Naive B cell (primary cell): ENCODE measurements around the gene STUM. TPM values are rescaled to one million over a fixed set of nuclear protein-coding genes. Genes with fewer than 3 reads are reported as not detected.
A peak's percentile ranks its signal among the peaks of the same experiment; 100 is the strongest.

ENCODE experiments used
- ATAC-seq, 2 donors: fragments of 150-1000 bp; cut with Tn5 transposase; 2 replicates each; pipeline ENCODE4 v1.10.0; 2021; ENCODE audit warnings: low read depth in 2 of 2, mild to moderate bottlenecking in 2 of 2, moderate library complexity in 2 of 2
- DNase-seq: peaks from one replicate; pipeline ENCODE4 v3.0.0; 2022
- H3K27ac Mint-ChIP-seq, 6 donors: one replicate each; pipeline ENCODE4 v1.8.0; 2020 to 2022; ENCODE audit warnings: mild to moderate bottlenecking in 6 of 6, mixed read lengths in 6 of 6, moderate library complexity in 5 of 6, inconsistent platforms in 2 of 6
- H3K27me3 Mint-ChIP-seq, 3 donors: one replicate each; pipeline ENCODE4 v1.8.0; 2021 to 2022; ENCODE audit warnings: mixed read lengths in 3 of 3, mild to moderate bottlenecking in 1 of 3
- H3K36me3 Mint-ChIP-seq, 2 donors: one replicate each; pipeline ENCODE4 v1.8.0; 2020 to 2022; ENCODE audit warnings: mixed read lengths in 2 of 2, inconsistent platforms in 1 of 2, mild to moderate bottlenecking in 1 of 2
- H3K4me1 Mint-ChIP-seq, 3 donors: one replicate each; pipeline ENCODE4 v1.8.0; 2020 to 2022; ENCODE audit warnings: mixed read lengths in 3 of 3, inconsistent platforms in 1 of 3, mild to moderate bottlenecking in 1 of 3, moderate library complexity in 1 of 3
- H3K4me3 Mint-ChIP-seq, 8 donors: one replicate each; pipeline ENCODE4 v1.8.0; 2020 to 2022; ENCODE audit warnings: mild to moderate bottlenecking in 8 of 8, mixed read lengths in 8 of 8, moderate library complexity in 8 of 8, inconsistent platforms in 2 of 8
- H3K9me3 Mint-ChIP-seq, 7 donors: one replicate each; pipeline ENCODE4 v1.8.0; 2020 to 2022; ENCODE audit warnings: mixed read lengths in 7 of 7, mild to moderate bottlenecking in 5 of 7, inconsistent platforms in 2 of 7, moderate library complexity in 1 of 7
- polyA plus RNA-seq, 6 donors: library from polyadenylated mRNA; unstranded; fragments of 300-500 nt; fragmentation: Illumina TruSeq; gene quantifications; one replicate each; pipeline ENCODE4 v1.2.3, GENCODE V29; 2021; ENCODE audit warnings: low read depth in 6 of 6

STUM gene
- polyA plus RNA-seq, 6 donors from 2014 or later = 0.04 TPM; not detected in 5

DNA sequence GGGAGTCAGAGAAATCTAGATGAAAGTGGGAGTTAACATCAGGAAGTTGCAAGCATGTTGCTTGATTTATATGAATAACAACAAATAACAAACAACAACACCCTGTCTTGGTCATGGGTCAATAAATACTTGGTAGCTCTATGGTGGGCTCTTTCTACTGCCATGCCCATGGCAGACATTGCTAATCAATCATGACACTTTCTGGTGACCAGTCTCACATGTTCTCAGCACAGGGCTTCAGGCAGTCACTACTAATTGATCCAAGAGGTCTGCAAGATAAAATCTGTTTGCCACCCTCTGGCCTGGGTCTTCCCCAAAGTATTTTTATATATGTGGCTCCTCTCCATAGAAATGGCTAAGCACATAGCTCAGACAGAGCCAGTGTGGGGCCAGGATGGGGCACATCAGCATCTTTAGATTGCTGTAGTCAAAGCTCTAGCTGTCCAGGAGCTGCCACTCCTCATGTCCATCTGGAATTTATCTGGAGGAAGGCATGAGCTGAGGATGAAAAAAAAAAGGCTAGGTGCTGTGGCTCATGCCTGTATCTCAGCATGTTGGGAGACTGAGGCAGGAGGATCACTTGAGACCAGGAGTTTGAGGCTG, 51.2 kb downstream of the STUM start:
- DNase-seq (no peak), ATAC-seq (no peak)
- H3K4me1 Mint-ChIP-seq = peaks cover 2 to 11% (median 9%) of the 10 kb centered on the region in 3 donors
- no peaks in the 10 kb centered on the region for H3K36me3 Mint-ChIP-seq
- H3K27ac Mint-ChIP-seq = peak overlapping the region in 1 of 6 donors; percentile 33
- H3K27me3 Mint-ChIP-seq = peaks cover 0 to 28% (median 17%) of the 10 kb centered on the region in 3 donors
- H3K4me3 Mint-ChIP-seq = no peak overlapping the region
- peaks cover 0 to 7% (median 2%) of the 10 kb centered on the region in 7 donors for H3K9me3 Mint-ChIP-seq

DNA sequence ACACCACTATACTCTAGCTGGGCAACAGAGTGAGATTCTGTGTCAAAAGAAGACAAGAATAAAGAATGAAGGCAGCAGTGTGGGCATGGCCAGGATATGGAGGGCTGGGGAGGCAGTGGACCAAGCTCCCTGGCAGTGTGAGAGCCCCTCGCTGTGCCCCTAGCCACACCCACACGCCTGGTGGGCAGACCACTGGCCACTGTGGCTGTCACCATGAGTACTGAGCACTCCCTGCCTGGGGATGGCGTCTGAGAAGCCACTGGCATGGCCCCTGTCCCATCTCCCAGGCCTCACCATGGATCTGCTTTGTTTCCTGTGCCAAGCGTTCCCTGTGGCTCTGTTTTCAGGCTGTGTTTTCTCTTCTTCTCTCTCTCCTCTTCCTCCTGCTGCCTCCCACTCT, 51.7 kb downstream of the STUM start:
- Mint-ChIP-seq H3K27me3 (peaks cover 0 to 28% (median 17%) of the 10 kb centered on the region in 3 donors), H3K9me3 (peaks cover 0 to 7% (median 2%) of the 10 kb centered on the region in 7 donors), H3K4me1 (peaks cover 2 to 11% (median 9%) of the 10 kb centered on the region in 3 donors), H3K36me3 (no peaks in the 10 kb centered on the region), H3K4me3 (no peak overlapping the region), H3K27ac (no peak overlapping the region)
- DNase-seq (no peak), ATAC-seq (no peak)

DNA sequence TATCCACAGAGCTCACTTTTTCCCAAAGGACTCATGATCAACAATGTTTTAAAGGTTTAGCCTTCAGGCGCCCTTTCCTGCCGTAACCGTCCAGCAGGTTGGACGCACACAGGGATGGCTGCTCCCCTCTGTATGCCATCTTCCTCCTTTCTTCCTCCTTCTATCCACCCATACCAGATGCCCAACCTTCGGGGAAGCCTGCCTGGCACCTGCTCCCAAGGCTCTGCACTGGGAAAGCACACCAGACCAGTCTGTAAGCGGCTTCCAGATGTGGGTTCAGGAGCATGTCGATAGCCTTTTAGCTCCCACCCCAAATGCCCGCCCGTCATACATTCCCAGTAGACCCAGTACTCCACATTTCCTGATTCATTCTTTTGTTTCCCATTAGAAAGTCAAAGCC, 52.9 kb downstream of the STUM start:
- DNase-seq (no peak), ATAC-seq (no peak)
- Mint-ChIP-seq H3K9me3 (no peaks in the 10 kb centered on the region), H3K4me1 (peaks cover 2 to 11% (median 9%) of the 10 kb centered on the region in 3 donors), H3K36me3 (no peaks in the 10 kb centered on the region), H3K4me3 (no peak overlapping the region), H3K27me3 (peaks cover 0 to 25% (median 17%) of the 10 kb centered on the region in 3 donors), H3K27ac (no peak overlapping the region)

DNA sequence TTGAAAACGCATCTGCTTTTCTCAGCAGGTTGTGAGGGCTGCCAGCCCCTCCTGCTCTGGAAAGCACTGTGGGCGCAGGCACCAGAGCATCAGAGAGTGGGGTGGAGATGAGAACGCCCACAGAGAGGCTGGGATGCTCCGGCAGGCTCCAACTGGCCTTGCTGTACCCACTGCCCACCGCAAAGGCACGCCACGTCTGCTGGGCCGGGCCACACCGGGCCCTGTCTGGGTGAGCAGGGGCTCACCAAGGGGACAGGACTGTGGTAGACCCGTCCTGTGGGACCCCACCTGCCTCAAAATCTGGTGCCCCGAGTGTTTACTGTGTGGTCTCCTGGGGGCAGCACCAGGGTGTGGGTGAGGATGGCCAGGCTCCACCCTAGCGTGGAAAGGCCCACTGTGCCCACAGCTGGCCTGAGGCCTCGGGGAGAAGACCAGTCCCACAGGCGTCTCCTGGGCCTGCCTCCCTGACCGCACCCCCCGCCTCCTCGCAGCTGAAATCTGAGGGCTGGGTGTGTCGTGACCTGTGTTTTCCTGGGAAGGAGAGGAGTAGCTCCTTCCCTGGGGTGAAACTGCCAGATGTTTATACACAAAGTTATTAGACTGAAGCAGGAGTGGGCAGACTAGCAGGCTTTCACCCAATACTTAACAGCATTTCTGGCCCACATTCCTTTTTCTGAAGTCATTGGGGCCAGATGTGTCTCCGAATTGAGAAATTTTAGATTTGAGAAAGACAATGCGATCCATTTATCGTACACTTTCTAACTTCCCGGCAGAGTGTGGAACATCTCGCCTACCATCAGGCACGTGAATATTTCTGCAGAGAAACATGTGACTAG, 53.8 kb downstream of the STUM start:
- H3K9me3 Mint-ChIP-seq = no peaks in the 10 kb centered on the region
- H3K4me3 Mint-ChIP-seq = no peak overlapping the region
- peaks cover 0 to 18% (median 15%) of the 10 kb centered on the region in 3 donors for H3K27me3 Mint-ChIP-seq
- H3K27ac Mint-ChIP-seq = no peak overlapping the region
- H3K4me1 Mint-ChIP-seq = peaks cover 2 to 11% (median 8%) of the 10 kb centered on the region in 3 donors
- ATAC-seq (no peak), DNase-seq (no peak)
- H3K36me3 Mint-ChIP-seq = no peaks in the 10 kb centered on the region

DNA sequence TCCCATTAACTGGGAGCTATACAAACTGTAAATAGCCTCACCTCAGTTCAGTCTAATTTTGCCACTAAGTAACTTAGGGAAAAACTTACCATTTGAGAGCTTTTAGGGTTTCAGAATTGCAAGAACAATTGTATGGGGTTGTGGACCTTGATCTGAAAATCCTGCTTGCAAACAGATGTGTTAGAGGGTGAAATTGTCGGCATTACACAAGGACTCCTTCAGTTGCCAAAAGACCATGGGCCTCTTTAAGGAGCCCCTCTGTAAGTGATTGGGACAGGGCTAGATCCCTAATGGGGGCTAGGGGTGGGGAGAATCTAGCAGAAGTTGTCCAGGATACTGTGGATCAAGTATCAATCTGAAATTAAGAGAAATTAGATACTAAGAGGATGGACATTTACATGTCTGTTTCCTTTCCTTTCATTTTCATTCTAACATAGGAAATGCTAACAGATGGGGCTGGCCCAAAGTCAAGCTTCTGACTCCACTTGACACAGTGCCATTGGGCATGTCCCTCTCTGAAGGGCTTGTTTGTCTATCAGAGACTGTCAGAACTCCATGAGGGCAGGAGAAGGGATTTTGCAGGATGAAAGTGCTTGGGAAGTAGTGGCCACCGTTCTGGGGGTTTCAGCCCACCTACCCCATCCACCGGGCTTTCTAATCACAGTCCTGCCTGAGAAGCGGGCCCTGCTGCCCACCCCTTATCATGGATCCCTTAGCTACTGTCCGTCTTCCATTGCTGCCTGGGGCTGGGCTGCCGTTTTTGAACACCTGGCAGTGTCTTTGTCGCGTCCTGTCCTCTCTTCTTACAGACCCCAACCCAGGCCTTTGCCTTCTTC, 54.7 kb downstream of the STUM start:
- Mint-ChIP-seq H3K27me3 (peaks cover 0 to 14% (median 6%) of the 10 kb centered on the region in 3 donors), H3K9me3 (no peaks in the 10 kb centered on the region), H3K27ac (peak overlapping the region in 2 of 6 donors; percentile 37 to 49), H3K36me3 (no peaks in the 10 kb centered on the region), H3K4me3 (no peak overlapping the region), H3K4me1 (peaks cover 2 to 8% (median 4%) of the 10 kb centered on the region in 3 donors)
- DNase-seq (no peak), ATAC-seq (no peak)

DNA sequence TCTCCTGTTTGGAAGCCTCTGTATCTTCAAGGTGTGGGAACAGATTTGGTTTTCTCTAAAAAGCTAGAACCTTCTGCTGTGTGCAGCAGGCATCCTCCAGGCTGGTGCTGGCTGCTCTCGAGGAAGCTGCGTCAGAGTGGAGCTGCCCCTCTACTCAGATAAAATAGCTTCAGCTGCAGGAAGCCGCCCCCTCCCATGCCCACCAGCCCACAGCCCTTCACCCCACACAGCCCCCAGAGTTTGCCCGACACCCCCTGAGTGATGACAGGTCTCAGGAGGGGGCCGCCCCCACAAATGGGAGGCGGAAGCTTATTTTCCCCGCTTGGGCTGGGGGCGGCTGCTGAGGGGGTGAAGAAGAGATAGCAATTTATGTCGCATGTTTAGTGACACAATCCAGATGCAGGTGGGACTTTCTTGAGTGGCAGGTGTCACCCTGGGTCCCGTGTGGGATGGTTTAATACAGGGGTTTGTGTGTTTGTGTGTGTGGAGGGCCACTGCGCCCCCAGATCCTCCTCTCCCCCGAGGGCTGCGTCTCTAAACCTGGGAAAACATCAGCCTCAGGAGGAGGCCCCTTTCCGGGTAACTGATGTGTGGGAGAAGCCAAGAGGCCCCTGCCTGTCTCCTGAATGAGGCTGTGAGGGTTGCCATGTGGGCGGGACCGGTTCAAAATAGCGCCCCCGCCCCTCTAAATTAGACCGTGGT, 55.4 kb downstream of the STUM start:
- Mint-ChIP-seq H3K27me3 (peaks cover 0 to 13% (median 4%) of the 10 kb centered on the region in 3 donors), H3K36me3 (no peaks in the 10 kb centered on the region), H3K4me1 (peaks cover 2 to 8% (median 5%) of the 10 kb centered on the region in 3 donors), H3K27ac (peak overlapping the region in 2 of 6 donors; percentile 37 to 49), H3K4me3 (no peak overlapping the region), H3K9me3 (no peaks in the 10 kb centered on the region)
- DNase-seq (no peak), ATAC-seq (no peak)

DNA sequence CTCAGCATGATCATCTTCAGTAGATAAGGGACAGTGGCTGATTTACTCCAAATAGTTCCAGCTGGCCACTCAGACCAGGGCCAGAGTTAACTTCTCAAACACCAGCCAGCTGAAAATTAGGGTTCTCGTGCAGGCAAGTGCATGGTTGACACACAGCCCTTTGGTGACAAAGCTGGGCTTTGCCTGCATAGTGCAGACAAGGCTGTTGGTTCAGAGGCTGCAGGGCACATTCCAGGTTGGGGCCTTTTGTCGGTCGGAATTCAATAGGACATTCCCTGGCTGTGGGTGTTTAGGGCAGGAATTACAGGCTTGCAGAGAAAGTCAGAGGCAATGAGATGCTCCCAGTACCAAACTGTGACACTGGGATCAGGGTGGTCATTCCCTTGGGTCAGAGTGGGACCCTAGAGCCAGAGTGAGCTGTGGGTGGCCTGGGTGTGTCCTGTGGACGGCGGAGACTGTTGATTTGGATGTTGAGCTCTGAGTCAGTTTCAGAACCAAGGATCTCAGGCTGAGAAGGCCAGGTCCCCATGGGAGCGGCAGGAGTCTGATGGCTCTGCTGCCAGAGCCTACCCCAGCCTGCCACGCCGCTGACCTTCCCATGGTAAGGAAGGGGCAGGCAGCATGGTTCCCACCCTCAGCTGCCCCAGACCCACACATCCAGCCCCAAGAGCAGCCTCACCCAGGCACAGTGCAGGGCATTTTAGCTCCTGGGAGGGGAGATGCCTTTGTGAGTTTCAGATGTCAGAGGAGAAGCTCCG, 56.2 kb downstream of the STUM start:
- Mint-ChIP-seq H3K9me3 (no peaks in the 10 kb centered on the region), H3K4me1 (peaks cover 2 to 8% (median 5%) of the 10 kb centered on the region in 3 donors), H3K4me3 (peak overlapping the region in 1 of 8 donors; percentile 29), H3K36me3 (no peaks in the 10 kb centered on the region), H3K27me3 (peaks cover 6 to 18% (median 11%) of the 10 kb centered on the region in 3 donors), H3K27ac (no peak overlapping the region)
- DNase-seq = no peak
- no peak for ATAC-seq

DNA sequence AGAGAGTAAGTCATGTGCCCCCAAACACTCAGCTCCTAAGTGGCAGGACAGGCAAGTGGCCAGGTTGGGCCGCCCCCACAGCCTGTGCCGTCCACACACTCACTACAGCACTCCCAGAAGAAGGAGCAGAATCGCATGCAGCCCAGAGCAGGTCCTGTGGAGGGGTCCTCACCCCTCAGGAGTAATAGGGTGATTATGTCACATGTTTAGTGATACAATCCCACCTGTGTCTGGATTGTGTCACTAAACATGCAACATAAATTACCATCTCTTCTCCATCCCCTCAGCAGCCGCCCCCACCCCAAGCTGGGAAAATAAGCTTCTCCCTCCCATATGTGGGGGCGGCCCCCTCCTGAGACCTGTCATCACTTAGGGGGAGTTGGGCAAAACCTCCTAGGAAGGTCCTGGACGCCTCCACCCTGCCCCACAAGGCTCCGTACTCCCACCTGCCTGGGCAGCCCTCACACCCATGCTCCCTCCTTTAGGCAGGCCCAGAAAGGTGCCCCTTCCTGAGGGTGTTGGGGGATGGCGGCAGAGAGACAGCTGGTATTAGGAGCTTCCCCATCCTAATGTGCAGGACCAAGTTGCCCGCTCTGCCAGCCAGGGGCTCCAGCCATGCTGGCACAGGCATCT, 56.9 kb downstream of the STUM start:
- Mint-ChIP-seq H3K36me3 (no peaks in the 10 kb centered on the region), H3K9me3 (no peaks in the 10 kb centered on the region), H3K4me1 (peaks cover 2 to 8% (median 5%) of the 10 kb centered on the region in 3 donors), H3K4me3 (no peak overlapping the region), H3K27me3 (peaks cover 6 to 15% (median 11%) of the 10 kb centered on the region in 3 donors), H3K27ac (peak overlapping the region in 1 of 6 donors; percentile 36)
- DNase-seq (no peak), ATAC-seq (no peak)

DNA sequence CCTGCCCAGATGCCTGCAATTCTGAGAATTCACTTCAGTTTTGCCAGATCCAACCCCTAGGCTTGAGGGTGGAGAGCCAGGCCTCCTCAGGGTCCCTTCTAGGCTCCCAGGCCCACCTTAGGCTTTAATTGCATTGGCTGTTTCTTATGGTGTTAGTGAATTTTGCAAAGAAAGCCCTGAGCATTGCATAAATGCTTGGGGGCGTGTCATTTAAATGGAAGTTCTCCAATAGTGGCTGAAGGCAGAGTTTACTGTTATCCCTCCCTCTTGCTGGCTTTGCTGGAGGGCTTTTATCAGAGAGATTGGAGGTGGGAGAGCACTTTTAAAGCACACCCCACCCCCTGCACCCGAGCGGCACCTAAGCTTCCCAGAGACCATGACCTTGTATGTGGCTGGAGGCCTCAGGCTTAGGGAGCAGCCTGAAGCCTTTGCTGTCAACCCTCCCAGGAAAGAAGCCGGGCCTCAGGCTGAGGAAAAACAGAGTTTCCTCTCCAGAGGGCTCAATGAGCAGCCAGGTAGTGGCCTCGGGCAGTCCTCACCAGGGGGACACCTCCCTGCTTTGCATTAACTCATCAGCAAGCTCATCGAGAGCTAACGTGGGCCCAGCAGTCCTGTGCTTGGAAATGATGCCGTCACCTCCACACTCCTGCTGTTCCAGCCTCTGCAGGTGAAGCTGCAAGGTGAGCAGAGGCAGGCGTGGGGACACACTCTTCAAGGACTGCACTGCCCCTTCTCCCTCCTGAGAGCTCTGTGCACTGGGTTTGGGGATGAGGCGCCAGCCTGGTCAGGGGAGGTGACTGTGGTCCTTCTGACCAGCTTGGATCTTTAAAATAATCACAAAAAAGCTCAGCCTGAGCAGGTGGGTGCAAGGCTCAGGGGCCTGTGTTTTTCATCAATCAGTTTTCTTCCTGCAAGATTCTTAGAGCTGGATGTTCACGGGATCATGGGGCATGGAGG, 58.0 kb downstream of the STUM start:
- H3K36me3 Mint-ChIP-seq = no peaks in the 10 kb centered on the region
- peaks cover 6 to 11% (median 11%) of the 10 kb centered on the region in 3 donors for H3K27me3 Mint-ChIP-seq
- H3K4me3 Mint-ChIP-seq = no peak overlapping the region
- no peak for DNase-seq
- H3K4me1 Mint-ChIP-seq = peaks cover 2 to 8% (median 5%) of the 10 kb centered on the region in 3 donors
- no peak overlapping the region for H3K27ac Mint-ChIP-seq
- H3K9me3 Mint-ChIP-seq = no peaks in the 10 kb centered on the region
- no peak for ATAC-seq

DNA sequence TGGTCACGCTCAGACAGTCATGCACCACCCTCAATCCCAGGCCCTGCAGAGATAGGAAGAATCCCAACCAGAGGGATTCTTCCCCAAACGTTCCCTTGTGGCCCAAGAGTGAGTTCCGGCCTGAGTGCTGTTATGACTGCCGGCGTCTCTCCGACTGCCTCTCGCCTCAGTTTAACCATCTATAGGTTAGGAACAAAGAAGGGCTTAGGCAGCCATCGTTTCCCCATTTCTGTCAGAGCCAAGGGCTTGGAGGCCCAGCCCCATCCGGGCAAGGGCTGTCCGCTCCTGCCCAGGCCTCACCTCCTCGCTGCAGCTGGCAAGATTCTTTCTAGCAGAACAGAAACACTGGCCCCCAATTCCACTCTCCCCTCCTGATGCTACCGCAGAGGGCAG, 58.7 kb downstream of the STUM start:
- no peak overlapping the region for H3K27ac Mint-ChIP-seq
- H3K27me3 Mint-ChIP-seq = peaks cover 6 to 11% (median 11%) of the 10 kb centered on the region in 3 donors
- H3K36me3 Mint-ChIP-seq = no peaks in the 10 kb centered on the region
- ATAC-seq (no peak), DNase-seq (no peak)
- H3K4me3 Mint-ChIP-seq = no peak overlapping the region
- no peaks in the 10 kb centered on the region for H3K9me3 Mint-ChIP-seq
- H3K4me1 Mint-ChIP-seq = peaks cover 2 to 8% (median 5%) of the 10 kb centered on the region in 3 donors

DNA sequence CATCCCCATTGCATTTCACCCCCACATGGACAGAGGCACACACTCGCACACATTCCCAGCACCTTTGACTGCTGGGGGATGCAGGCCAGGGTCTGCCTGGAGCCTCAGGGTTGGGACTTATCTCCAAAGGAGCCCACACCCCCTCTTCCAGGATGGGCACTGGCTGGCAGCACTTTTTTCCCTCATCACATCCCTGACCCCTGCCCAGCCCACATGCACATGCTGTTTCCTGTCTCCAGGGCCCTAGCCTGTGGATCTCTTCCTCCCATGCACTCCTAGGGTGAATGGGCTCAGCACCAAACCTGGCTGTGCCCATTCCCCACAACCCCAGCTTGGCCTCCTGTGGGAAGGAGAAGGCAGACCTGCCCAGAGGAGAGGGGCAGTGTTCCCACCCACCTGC, 59.3 kb downstream of the STUM start:
- no peak for ATAC-seq
- DNase-seq = no peak
- Mint-ChIP-seq H3K27ac (peak overlapping the region in 1 of 6 donors; percentile 33), H3K4me1 (peaks cover 2 to 8% (median 5%) of the 10 kb centered on the region in 3 donors), H3K36me3 (no peaks in the 10 kb centered on the region), H3K9me3 (no peaks in the 10 kb centered on the region), H3K27me3 (peaks cover 6 to 11% (median 11%) of the 10 kb centered on the region in 3 donors), H3K4me3 (peak overlapping the region in 1 of 8 donors; percentile 30)
